HG03432 (cell line): ENCODE results near the gene PFKFB3.
"Not testable (repeated sequence)": the region's sequence is repeated elsewhere in the genome, so short reads cannot be mapped to it uniquely, and the experiment has no call there.

Source experiments
- ATAC-seq: cut with Tn5 transposase; IDR thresholded peaks from one replicate; pipeline ENCODE4 v1.9.1; 2021; ENCODE audit warnings: mild to moderate bottlenecking, moderate library complexity; ENCODE audit not compliant: unreplicated experiment

The PFKFB3 gene

GRCh38 chr10:6201516-6201975, 1.2 kb upstream of the PFKFB3 start:
- peak; percentile 54 for ATAC-seq

DNA sequence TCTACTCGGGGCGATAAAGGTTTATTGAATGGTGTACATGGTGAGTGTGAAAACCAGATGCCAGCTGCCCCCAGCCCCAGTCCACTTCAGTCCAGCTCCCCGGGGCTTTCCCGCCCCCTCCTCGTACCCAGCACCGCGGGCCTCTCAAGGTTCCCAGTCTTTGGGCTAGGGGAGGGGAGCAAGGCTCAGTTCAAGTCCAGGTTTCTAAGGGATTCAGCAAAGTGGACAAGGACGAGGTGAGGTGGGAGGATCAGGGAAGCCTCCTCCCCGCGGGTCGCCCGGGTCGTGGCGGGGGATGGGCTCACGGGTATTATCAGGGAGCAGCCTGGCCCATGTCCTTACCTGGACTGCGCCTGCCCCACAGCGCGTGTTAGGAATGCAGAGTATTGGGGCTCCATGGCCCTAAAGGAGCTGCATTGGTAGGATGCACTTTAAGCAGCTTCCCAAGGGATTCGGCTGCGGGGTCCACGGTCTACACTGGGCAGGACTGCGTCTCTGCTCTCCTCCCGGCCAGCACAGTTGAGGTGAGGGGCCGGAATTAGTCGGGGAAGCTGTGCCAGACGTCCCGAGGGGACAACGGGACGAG, 541 bp upstream of the PFKFB3 start:
- ATAC-seq: no peak

DNA sequence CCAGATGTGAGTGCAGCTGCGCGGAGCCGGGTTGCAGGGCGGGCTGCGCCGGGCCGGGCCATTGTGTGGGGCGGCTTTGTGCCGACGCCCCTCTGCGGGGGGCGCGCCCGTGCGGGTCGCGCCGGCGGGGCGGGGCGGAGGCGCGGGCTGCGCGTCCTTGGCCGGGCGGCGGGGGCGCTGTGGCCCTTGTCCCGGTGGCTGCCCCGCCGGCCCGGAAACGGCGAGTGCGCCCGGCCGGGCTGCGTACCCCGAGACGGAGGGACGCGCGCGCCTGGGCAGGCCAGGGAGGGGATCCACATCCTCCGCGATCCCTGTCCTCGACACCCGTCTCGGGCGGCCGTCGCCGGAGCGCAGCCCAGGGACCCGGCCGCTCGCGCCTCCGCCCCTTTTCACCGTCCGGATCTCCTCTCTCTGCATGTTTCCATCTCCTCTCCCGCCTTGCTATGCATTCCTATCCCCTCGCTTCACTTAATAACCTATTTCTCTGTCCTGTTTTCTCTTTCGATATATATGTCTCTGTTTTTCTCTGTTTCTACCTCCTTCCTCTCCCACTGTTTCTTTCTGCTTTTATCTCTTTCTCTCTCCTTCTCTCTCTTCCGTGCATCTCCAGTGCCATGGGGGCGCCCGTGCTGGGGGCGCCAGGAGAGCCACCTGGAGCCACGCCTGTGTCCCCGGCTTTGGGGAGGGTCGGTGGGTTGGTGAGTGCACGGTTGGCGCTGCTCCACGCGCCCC, 765 bp downstream of the PFKFB3 start:
- peak; percentile 51 for ATAC-seq

GRCh38 chr10:6204063-6204340, 1.3 kb downstream of the PFKFB3 start:
- ATAC-seq: no peak

DNA sequence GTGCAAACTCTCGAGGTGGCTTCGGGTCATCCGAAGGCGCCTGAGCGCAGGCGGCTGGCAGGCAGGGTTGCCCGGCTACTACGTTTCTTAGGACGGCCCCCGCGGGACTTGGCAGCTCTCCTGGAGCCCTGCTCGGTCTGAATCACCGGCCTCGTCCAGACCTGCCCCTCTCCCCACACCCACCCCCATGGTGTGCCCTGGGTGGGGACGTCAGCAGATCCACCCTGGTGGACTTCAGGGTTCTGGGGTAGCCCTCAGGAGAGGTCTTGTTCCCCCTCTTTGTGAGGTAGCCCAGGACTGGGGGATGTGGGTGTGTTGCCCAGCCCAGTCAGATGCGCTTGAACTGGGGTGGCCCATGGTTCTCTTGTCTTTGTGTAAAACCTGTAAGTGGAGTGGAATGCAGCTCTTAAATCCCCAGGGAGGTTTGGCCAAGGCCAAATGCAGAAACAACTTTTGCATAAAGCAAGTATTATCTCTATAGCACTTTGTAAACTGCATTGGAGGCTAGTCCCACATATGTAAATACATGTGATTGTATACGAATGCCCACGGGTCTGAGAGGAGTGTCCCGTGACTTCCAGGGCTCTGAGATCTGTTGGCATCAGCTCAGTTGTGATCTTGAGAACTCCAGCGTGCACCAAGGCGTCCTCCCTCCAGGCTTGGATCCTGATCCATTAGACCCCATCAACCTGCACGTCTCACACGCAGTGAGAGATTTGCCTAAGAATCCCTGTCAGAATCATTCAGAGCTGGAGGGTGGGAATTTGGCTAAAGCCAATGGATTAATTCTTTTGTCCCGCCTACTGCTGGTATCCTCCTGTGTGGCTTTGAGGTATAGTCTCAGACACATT, 1.8 kb downstream of the PFKFB3 start:
- no peak for ATAC-seq

GRCh38 chr10:6206486-6206885, 3.8 kb downstream of the PFKFB3 start:
- ATAC-seq: not testable (repeated sequence)

- ATAC-seq: no peak
Observed at GRCh38 chr10:6207658-6208057, 4.9 kb downstream of the PFKFB3 start.

- no peak for ATAC-seq
Observed at GRCh38 chr10:6208799-6209235, 6.1 kb downstream of the PFKFB3 start.

DNA sequence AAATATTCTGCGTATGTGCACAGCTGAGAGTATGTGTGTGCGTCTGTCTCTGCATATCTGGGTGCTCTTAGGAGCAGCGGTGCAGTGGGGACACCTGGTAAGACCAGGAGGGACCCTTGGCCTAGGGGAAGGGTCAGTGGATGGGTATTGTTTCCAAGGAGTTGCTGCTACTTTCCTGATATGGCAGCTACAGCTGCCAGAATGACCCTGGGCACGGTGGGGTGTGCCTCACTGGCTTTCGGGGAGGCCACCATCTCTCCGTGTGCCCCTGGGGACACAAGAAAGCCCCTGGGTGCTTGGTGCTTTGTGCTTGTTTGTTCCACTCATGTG, 8.6 kb downstream of the PFKFB3 start:
- ATAC-seq: no peak

- no peak for ATAC-seq
Observed at GRCh38 chr10:6211671-6212635, 9.2 kb downstream of the PFKFB3 start.

- no peak for ATAC-seq
Observed at GRCh38 chr10:6212806-6213205, 10.1 kb downstream of the PFKFB3 start.

GRCh38 chr10:6213257-6213905, 10.6 kb downstream of the PFKFB3 start:
- no peak for ATAC-seq

- no peak for ATAC-seq
Observed at GRCh38 chr10:6213908-6214307, 11.2 kb downstream of the PFKFB3 start.

DNA sequence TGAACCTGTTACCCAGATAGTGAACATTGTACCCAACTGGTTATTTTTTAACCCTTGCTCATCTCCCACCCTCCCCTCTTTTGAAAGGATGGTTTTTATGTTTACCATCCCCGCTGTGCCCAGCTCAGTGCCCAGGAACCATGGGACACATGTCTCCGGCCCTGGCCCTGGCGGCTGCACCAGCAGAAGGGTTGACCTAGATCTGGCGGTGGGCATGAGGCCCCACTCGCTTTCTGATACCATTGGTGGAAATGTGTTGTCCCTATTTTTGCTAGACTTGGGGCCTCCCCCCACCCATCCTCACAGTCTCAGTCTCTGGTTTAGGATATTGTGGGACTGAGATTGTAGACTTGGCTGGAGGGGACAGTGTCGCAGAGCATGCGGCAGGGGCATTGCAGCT, 11.9 kb downstream of the PFKFB3 start:
- no peak for ATAC-seq

GRCh38 chr10:6215241-6215640, 12.5 kb downstream of the PFKFB3 start:
- ATAC-seq: no peak

- no peak for ATAC-seq
Observed at GRCh38 chr10:6215683-6216484, 13.2 kb downstream of the PFKFB3 start.

DNA sequence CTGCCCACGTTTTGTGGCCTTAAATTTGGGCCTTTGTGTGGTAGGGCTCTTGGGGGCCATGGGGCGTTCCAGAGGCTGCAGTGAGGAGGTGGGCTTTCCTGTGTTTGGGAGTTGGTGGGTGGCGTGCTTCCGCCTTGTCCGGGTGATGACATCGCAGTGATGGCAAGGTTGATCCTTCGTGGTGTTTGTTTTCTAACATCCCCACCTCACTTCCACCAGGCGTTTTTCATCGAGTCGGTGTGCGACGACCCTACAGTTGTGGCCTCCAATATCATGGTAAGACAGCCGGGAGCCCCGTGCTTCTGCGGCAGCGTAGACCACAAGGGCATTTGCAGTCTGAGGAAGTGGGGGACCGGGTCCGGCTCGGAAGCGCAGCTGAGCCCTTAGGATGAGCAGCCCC, 14.2 kb downstream of the PFKFB3 start:
- no peak for ATAC-seq

- no peak for ATAC-seq
Observed at GRCh38 chr10:6217611-6218010, 14.9 kb downstream of the PFKFB3 start.

- no peak for ATAC-seq
Observed at GRCh38 chr10:6218692-6219493, 16.2 kb downstream of the PFKFB3 start.
